Measurements from ENCODE around the gene THSD7A.

DNA sequence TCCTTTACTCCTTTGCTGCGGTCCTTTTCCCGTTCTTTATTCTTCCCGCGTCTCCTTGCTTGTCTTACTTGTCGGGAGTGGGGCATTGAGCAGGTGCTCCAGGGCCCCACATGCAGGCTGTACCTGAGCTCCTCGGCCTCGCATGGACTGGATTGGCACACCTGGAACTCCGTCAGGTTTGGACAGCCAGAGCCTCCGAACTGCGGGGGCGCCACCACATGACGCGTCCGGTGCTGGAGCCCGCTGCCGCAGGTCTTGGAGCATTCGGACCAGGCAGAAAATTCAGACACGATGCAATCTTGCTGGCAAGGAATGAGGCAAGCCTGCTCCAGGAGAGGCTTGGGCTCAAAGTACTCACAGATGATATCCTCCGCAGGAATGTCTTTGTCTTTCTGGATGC lies 195.7 kb downstream of the THSD7A start:
- TF ChIP-seq POLR2A (IDR thresholded peaks at IDR 0.05; ENCODE audit: low read depth, low read length) (no peak), POLR2AphosphoS5 (IDR thresholded peaks at IDR 0.05; ENCODE audit: low read depth, low read length) (no peak), TAF1 (IDR thresholded peaks at IDR 0.05; ENCODE audit: low read depth, low read length) (no peak), SPI1 (IDR thresholded peaks at IDR 0.05; ENCODE audit: low read depth, low read length) (no peak)

Measured in GM12891 (cell line).